HCT116 (cell line): ENCODE data around the gene HSD17B1. TPM values are rescaled to one million over a fixed set of nuclear protein-coding genes. Genes with fewer than 3 reads are reported as not detected.

Source experiments
- ATAC-seq: fragments of 200-7000 bp; cut with Tn5 transposase; 2 replicates; pipeline ENCODE4 v1.9.1; 2020; ENCODE audit warnings: mild to moderate bottlenecking, moderate library complexity
- BruUV-seq: library from RNA; stranded (reverse); fragments of 400-500 nt; replicated peaks from 2 replicates; lab custom pipeline; 2021; lab: Mats Ljungman, UMichigan
- CTCF ChIA-PET: fragments of 300-600 bp; sonication (Branson Sonifier 250); formaldehyde crosslinking; loops from one replicate; lab custom pipeline; 2021; ENCODE audit warnings: antibody characterized with exemption; lab: Charles Lee
- POLR2A ChIA-PET: fragments of 300-600, 350-600 bp; sonication (Branson Sonifier 250); formaldehyde crosslinking; loops from one replicate; lab custom pipeline; 2021; ENCODE audit warnings: antibody characterized with exemption; lab: Charles Lee
- RAD21 ChIA-PET, 2 experiments: fragments of 300-600 bp; sonication (Branson Sonifier 250); formaldehyde crosslinking; loops; one replicate each; lab custom pipeline; 2023; ENCODE audit warnings: low total read pairs in 2 of 2; ENCODE audit not compliant: uncharacterized antibody in 2 of 2, unreplicated experiment in 2 of 2, low non-redundant PET in 1 of 2; lab: Charles Lee
- DNase-seq: peaks from one replicate; pipeline ENCODE4 v3.0.0-alpha.2; 2010; ENCODE audit warnings: low read depth, low spot score
- H2AFZ ChIP-seq: fragments of 200-600 bp; shearing (Covaris generic), sonication (generic); 2 replicates; pipeline ENCODE4 v1.6.1; 2017; ENCODE audit warnings: low read depth, mixed run types, mixed read lengths, antibody characterized with exemption, low read length; ENCODE audit not compliant: poor library complexity, severe bottlenecking
- H3K27ac ChIP-seq: 2 replicates; pipeline ENCODE4 v1.5.1; 2012; ENCODE audit warnings: low read depth, low read length
- H3K27me3 ChIP-seq: fragments of 200-600 bp; sonication (generic); 2 replicates; pipeline ENCODE4 v1.6.1; 2016; ENCODE audit warnings: mixed run types, low read length, mixed read lengths; ENCODE audit not compliant: insufficient read depth
- H3K36me3 ChIP-seq, 2 experiments: fragments of 200-500 bp in 1 of 2; fragments of 200-600 bp in 1 of 2; sonication (Bioruptor generic) in 1 of 2; sonication (generic) in 1 of 2; 2 replicates each; pipeline versions ENCODE4 v1.5.1 to v1.6.1; 2014 to 2016; ENCODE audit warnings: low read length in 2 of 2, inconsistent platforms in 1 of 2, mixed read lengths in 1 of 2, mixed run types in 1 of 2; ENCODE audit not compliant: insufficient read depth in 2 of 2, control insufficient read depth in 1 of 2
- H3K4me1 ChIP-seq, 2 experiments: fragments of 200-600 bp in 1 of 2; sonication (generic) in 1 of 2; 2 replicates each; pipeline versions ENCODE4 v1.5.1 to v1.6.1; 2012 to 2017; ENCODE audit warnings: low read length in 2 of 2, inconsistent platforms in 1 of 2, mild to moderate bottlenecking in 1 of 2, mixed read lengths in 1 of 2, mixed run types in 1 of 2, moderate library complexity in 1 of 2; ENCODE audit not compliant: insufficient read depth in 2 of 2, control insufficient read depth in 1 of 2
- H3K4me2 ChIP-seq: fragments of 200-600 bp; sonication (generic); 2 replicates; pipeline ENCODE4 v1.6.1; 2017; ENCODE audit warnings: mixed run types, low read length, mixed read lengths
- H3K4me3 ChIP-seq, 2 experiments: fragments of 200-600 bp in 1 of 2; sonication (generic) in 1 of 2; replicated peaks in 1 of 2; 2 replicates each; pipeline ENCODE4 v1.5.1; 2011 to 2016; ENCODE audit warnings: low read length in 2 of 2, control low read depth in 1 of 2, low read depth in 1 of 2, mild to moderate bottlenecking in 1 of 2, mixed read lengths in 1 of 2, mixed run types in 1 of 2
- H3K79me2 ChIP-seq: fragments of 200-600 bp; sonication (generic); 2 replicates; pipeline ENCODE4 v1.6.1; 2017; ENCODE audit warnings: mild to moderate bottlenecking, mixed run types, low read length, moderate library complexity, mixed read lengths; ENCODE audit not compliant: insufficient read depth
- H3K9ac ChIP-seq: fragments of 200-600 bp; sonication (generic); 2 replicates; pipeline ENCODE4 v1.6.1; 2016; ENCODE audit warnings: low read length, mixed read lengths
- H3K9me2 ChIP-seq: fragments of 200-600 bp; sonication (generic), shearing (Covaris generic); 2 replicates; pipeline ENCODE4 v1.6.1; 2017; ENCODE audit warnings: mixed run types, mild to moderate bottlenecking, moderate library complexity; ENCODE audit not compliant: insufficient read depth
- H3K9me3 ChIP-seq, 2 experiments: fragments of 200-500 bp in 1 of 2; fragments of 200-600 bp in 1 of 2; sonication (Bioruptor generic) in 1 of 2; sonication (generic) in 1 of 2; 2 replicates each; pipeline ENCODE4 v1.6.1; 2014 to 2017; ENCODE audit warnings: low read length in 2 of 2, mixed read lengths in 2 of 2, inconsistent platforms in 1 of 2, low read depth in 1 of 2, mild to moderate bottlenecking in 1 of 2, mixed run types in 1 of 2, moderate library complexity in 1 of 2; ENCODE audit not compliant: control insufficient read depth in 1 of 2, insufficient read depth in 1 of 2
- H4K20me1 ChIP-seq: fragments of 200-600 bp; sonication (generic), shearing (Covaris generic); 2 replicates; pipeline ENCODE4 v1.6.1; 2017; ENCODE audit warnings: mixed run types, mild to moderate bottlenecking, moderate library complexity; ENCODE audit not compliant: insufficient read depth
- CEBPB ChIP-seq: IDR thresholded peaks from 2 replicates; pipeline ENCODE4 v1.6.1; 2012; ENCODE audit warnings: low read depth
- EGR1 ChIP-seq: IDR thresholded peaks from 2 replicates; pipeline ENCODE4 v1.6.1; 2012; ENCODE audit warnings: low read depth
- ELF1 ChIP-seq: IDR thresholded peaks from 2 replicates; pipeline ENCODE4 v1.6.1; 2012; ENCODE audit warnings: low read depth, borderline replicate concordance
- EZH2phosphoT487 ChIP-seq: fragments of 200-600 bp; IDR thresholded peaks from 2 replicates; pipeline ENCODE4 v1.6.1; 2018; ENCODE audit warnings: antibody characterized with exemption, borderline replicate concordance
- FOSL1 ChIP-seq: IDR thresholded peaks from 2 replicates; pipeline ENCODE4 v1.6.1; 2012; ENCODE audit warnings: low read depth
- POLR2A ChIP-seq: IDR thresholded peaks from 2 replicates; pipeline ENCODE4 v1.7.0; 2011; ENCODE audit warnings: borderline replicate concordance; ENCODE audit not compliant: insufficient read depth, insufficient read length; ENCODE audit errors: extremely low read depth
- SIN3A ChIP-seq: IDR thresholded peaks from 2 replicates; pipeline ENCODE4 v1.6.1; 2012; ENCODE audit warnings: low read depth
- SRF ChIP-seq: IDR thresholded peaks from 2 replicates; pipeline ENCODE4 v1.6.1; 2012; ENCODE audit warnings: low read depth
- TCF7L2 ChIP-seq: IDR thresholded peaks from 2 replicates; pipeline ENCODE4 v1.7.0; 2011; ENCODE audit warnings: borderline replicate concordance, inconsistent platforms; ENCODE audit not compliant: insufficient read depth, insufficient read length; ENCODE audit errors: extremely low read depth
- YY1 ChIP-seq: IDR thresholded peaks from 2 replicates; pipeline ENCODE4 v1.6.1; 2011; ENCODE audit warnings: low read length, low read depth, moderate library complexity, mild to moderate bottlenecking; ENCODE audit not compliant: insufficient replicate concordance; ENCODE audit errors: extremely low read depth
- ZFX ChIP-seq: fragments of 450-650 bp; IDR thresholded peaks from 2 replicates; pipeline ENCODE4 v1.6.1; 2017
- ZNF274 ChIP-seq: fragments of 200-500 bp; sonication (Bioruptor generic); IDR thresholded peaks from 2 replicates; pipeline ENCODE4 v1.6.1; 2014; ENCODE audit warnings: mild to moderate bottlenecking, low read depth, low read length, inconsistent platforms
- intact Hi-C: fragments of 100-400 bp; cut with micrococcal nuclease; formaldehyde crosslinking; loops from 2 replicates; pipeline ENCODE4 v1.10.0; 2022
- total RNA-seq: library from RNA; stranded (reverse); gene quantifications from one replicate; pipeline ENCODE4 v1.2.1, GENCODE V29; 2021; ENCODE audit not compliant: unreplicated experiment
- TF ChIP-seq, protein P1 (sequence below): IDR thresholded peaks from 2 replicates; pipeline ENCODE4 v1.6.1; 2012
- TF ChIP-seq, protein P2 (sequence below), 3 experiments: fragments of 200-600 bp in 1 of 3; sonication (generic) in 1 of 3; IDR thresholded peaks in 2 of 3; conservative IDR thresholded peaks in 1 of 3; 2 replicates each; pipeline ENCODE4 v1.5.1; 2012 to 2017; ENCODE audit warnings: low read depth in 2 of 3, low read length in 2 of 3, antibody characterized with exemption in 1 of 3, borderline replicate concordance in 1 of 3, control low read depth in 1 of 3, mild to moderate bottlenecking in 1 of 3, mixed read lengths in 1 of 3, mixed run types in 1 of 3, moderate library complexity in 1 of 3; ENCODE audit not compliant: insufficient read depth in 1 of 3
- TF ChIP-seq, protein P3 (sequence below): IDR thresholded peaks from 2 replicates; pipeline ENCODE4 v1.6.1; 2012; ENCODE audit warnings: low read depth

Gene HSD17B1
- total RNA-seq, 1 experiment from 2014 or later: 1.4 TPM

DNA sequence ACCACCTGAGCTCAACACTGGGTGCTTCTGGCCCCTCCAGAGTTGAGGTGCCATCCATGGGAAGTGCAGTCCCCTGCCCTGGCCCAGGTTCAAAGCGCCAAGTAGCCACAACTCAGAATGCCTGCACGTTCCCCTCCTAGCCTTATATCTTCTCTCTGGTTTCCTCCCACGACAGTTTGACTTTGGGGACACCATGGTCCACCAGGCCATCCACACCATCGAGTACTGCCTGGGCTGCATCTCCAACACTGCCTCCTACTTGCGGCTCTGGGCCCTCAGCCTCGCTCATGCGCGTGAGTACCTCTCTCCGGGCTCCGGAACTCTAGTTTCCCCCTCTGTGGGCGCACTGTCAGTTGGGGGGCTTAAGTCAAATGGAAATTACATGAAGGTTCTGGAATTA is 39.0 kb upstream of the HSD17B1 start:
- BruUV-seq: no TSS peak
- Histone ChIP-seq H3K79me2 (no peaks in the 10 kb centered on the region), H3K9me2 (no peaks in the 10 kb centered on the region), H3K9ac (no peak overlapping the region), H3K9me3 (no peaks in the 10 kb centered on the region), H3K4me2 (no peak overlapping the region), H4K20me1 (no peaks in the 10 kb centered on the region), H3K36me3 (peaks cover 7 to 9% of the 10 kb centered on the region in 2 experiments; a peak in 3 of 4 replicates), H3K27ac (no peak overlapping the region), H2AFZ (no peak overlapping the region)
- RAD21 ChIA-PET: no interaction called here
- DNase-seq: no peak
- no peak for TF ChIP-seq YY1
- TF ChIP-seq ZNF274: no peak
- no peak for TF ChIP-seq SRF
- TF ChIP-seq, protein P1, sequence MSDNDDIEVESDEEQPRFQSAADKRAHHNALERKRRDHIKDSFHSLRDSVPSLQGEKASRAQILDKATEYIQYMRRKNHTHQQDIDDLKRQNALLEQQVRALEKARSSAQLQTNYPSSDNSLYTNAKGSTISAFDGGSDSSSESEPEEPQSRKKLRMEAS: no peak
- TF ChIP-seq EGR1: no peak
- TF ChIP-seq, all 23 proteins: peak for 0
- Histone ChIP-seq H3K4me3 (no peak overlapping the region), H3K27me3 (no peaks in the 10 kb centered on the region), H3K4me1 (peaks cover 11 to 16% of the 10 kb centered on the region in 2 experiments)
- CTCF ChIA-PET: no interaction called here
- POLR2A ChIA-PET: no interaction called here
- ATAC-seq: no peak
- intact Hi-C loops: no loop called here

DNA sequence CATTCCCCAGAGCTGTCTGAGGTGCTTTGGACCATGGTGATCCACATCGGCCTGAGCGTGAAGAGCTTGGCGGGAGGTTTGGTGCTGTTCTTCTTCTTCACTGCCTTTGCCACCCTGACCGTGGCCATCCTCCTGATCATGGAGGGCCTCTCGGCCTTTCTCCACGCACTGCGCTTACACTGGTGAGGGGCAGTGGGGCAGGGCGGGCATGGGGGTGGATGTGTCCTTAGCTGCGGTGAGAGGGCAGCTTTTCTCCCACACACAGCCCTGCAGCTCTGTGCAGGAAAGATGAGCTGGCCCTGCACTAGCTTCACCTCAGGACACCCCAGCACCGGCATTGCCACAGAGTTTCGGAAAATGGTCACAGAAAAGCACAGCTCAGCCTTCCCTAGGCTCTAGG is 38.4 kb upstream of the HSD17B1 start:
- Histone ChIP-seq H2AFZ (no peak overlapping the region), H3K4me1 (peaks cover 17 to 22% of the 10 kb centered on the region in 2 experiments), H3K36me3 (peaks cover 2 to 9% of the 10 kb centered on the region in 2 experiments; a peak in 3 of 4 replicates), H3K27me3 (no peaks in the 10 kb centered on the region), H3K9me3 (no peaks in the 10 kb centered on the region), H3K9ac (no peak overlapping the region), H3K4me3 (no peak overlapping the region), H4K20me1 (no peaks in the 10 kb centered on the region), H3K27ac (no peak overlapping the region), H3K79me2 (no peaks in the 10 kb centered on the region), H3K9me2 (no peaks in the 10 kb centered on the region), H3K4me2 (no peak overlapping the region)
- intact Hi-C loops: no loop called here
- ATAC-seq: no peak
- RAD21 ChIA-PET: no interaction called here
- no peak for DNase-seq
- BruUV-seq: no TSS peak
- CTCF ChIA-PET: interaction anchor here (0.8 to 1.2 kb wide), 2 partner anchors 91 to 108 kb away, joined by 3 read pairs; partner anchors contain the start of gene CAVIN1
- POLR2A ChIA-PET: interaction anchor here (0.9 to 1.0 kb wide), 2 partner anchors 13 to 484 kb away, joined by 3 read pairs; partner anchors contain the start of gene RPL27
- TF ChIP-seq YY1: no peak
- TF ChIP-seq SIN3A: no peak
- TF ChIP-seq, protein P2, sequence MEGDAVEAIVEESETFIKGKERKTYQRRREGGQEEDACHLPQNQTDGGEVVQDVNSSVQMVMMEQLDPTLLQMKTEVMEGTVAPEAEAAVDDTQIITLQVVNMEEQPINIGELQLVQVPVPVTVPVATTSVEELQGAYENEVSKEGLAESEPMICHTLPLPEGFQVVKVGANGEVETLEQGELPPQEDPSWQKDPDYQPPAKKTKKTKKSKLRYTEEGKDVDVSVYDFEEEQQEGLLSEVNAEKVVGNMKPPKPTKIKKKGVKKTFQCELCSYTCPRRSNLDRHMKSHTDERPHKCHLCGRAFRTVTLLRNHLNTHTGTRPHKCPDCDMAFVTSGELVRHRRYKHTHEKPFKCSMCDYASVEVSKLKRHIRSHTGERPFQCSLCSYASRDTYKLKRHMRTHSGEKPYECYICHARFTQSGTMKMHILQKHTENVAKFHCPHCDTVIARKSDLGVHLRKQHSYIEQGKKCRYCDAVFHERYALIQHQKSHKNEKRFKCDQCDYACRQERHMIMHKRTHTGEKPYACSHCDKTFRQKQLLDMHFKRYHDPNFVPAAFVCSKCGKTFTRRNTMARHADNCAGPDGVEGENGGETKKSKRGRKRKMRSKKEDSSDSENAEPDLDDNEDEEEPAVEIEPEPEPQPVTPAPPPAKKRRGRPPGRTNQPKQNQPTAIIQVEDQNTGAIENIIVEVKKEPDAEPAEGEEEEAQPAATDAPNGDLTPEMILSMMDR (IDR thresholded peaks at IDR 0.05 in 2 of 3, conservative IDR thresholded peaks at IDR 0.05 in 1 of 3; ENCODE audit: borderline replicate concordance in 1 of 3, insufficient read depth in 1 of 3, low read depth in 2 of 3, low read length in 2 of 3): no peak
- TF ChIP-seq EZH2phosphoT487: no peak
- TF ChIP-seq SRF: no peak
- no peak for TF ChIP-seq FOSL1
- no peak for TF ChIP-seq CEBPB
- no peak for TF ChIP-seq TCF7L2
- no peak for TF ChIP-seq ZFX
- TF ChIP-seq, protein P3, sequence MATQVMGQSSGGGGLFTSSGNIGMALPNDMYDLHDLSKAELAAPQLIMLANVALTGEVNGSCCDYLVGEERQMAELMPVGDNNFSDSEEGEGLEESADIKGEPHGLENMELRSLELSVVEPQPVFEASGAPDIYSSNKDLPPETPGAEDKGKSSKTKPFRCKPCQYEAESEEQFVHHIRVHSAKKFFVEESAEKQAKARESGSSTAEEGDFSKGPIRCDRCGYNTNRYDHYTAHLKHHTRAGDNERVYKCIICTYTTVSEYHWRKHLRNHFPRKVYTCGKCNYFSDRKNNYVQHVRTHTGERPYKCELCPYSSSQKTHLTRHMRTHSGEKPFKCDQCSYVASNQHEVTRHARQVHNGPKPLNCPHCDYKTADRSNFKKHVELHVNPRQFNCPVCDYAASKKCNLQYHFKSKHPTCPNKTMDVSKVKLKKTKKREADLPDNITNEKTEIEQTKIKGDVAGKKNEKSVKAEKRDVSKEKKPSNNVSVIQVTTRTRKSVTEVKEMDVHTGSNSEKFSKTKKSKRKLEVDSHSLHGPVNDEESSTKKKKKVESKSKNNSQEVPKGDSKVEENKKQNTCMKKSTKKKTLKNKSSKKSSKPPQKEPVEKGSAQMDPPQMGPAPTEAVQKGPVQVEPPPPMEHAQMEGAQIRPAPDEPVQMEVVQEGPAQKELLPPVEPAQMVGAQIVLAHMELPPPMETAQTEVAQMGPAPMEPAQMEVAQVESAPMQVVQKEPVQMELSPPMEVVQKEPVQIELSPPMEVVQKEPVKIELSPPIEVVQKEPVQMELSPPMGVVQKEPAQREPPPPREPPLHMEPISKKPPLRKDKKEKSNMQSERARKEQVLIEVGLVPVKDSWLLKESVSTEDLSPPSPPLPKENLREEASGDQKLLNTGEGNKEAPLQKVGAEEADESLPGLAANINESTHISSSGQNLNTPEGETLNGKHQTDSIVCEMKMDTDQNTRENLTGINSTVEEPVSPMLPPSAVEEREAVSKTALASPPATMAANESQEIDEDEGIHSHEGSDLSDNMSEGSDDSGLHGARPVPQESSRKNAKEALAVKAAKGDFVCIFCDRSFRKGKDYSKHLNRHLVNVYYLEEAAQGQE: no peak
- no peak for TF ChIP-seq POLR2A
- no peak for TF ChIP-seq ELF1
